AG04449 (cell line): ENCODE results near the gene CDK14.
"Not testable (repeated sequence)": the region's sequence is repeated elsewhere in the genome, so short reads cannot be mapped to it uniquely, and the experiment has no call there.

Experiments
- CTCF ChIA-PET: fragments of 350-600 bp; formaldehyde crosslinking; extraction: SDS; loops from one replicate; lab custom pipeline; 2021; ENCODE audit warnings: antibody characterized with exemption; lab: Yijun Ruan, JAX
- POLR2A ChIA-PET: fragments of 400-600, 350-600 bp; formaldehyde crosslinking; extraction: SDS; loops from one replicate; lab custom pipeline; 2020; ENCODE audit warnings: antibody characterized with exemption, inconsistent platforms; lab: Yijun Ruan, JAX
- DNase-seq: peaks from one replicate; pipeline ENCODE4 v3.0.0-alpha.2; 2010; ENCODE audit warnings: low read depth, low spot score
- H3K4me3 ChIP-seq: 2 replicates; pipeline ENCODE4 v1.5.1; 2011; ENCODE audit warnings: low read depth, mild to moderate bottlenecking, control low read depth, low read length
- TF ChIP-seq, protein P1 (sequence below): IDR thresholded peaks from one replicate; pipeline ENCODE4 v1.5.1; 2011; ENCODE audit warnings: mild to moderate bottlenecking, moderate library complexity, low read length, control low read depth, inconsistent platforms; ENCODE audit not compliant: insufficient read depth; ENCODE audit errors: missing control alignments

CDK14 gene

DNA sequence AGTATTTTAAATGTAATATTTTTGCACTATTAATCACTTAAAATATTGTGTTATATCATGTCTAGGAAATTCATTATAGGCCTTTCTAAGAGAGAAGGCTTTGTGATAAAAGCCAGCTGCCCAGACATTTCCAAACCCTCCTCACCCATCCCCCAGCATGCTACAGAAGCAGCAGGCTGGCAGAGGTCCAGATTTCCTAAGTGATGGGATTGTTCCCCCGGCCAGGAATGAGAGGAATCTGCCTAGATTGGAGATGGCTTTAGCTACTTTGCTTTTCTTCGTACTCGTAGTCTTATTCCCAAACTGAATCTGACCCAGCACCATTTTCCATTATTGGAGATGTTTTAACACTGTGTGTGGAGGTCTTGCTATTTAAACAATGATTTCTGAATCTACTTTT lies 29.4 kb downstream of the CDK14 start:
- POLR2A ChIA-PET, result no interaction called here
- TF ChIP-seq, protein P1, sequence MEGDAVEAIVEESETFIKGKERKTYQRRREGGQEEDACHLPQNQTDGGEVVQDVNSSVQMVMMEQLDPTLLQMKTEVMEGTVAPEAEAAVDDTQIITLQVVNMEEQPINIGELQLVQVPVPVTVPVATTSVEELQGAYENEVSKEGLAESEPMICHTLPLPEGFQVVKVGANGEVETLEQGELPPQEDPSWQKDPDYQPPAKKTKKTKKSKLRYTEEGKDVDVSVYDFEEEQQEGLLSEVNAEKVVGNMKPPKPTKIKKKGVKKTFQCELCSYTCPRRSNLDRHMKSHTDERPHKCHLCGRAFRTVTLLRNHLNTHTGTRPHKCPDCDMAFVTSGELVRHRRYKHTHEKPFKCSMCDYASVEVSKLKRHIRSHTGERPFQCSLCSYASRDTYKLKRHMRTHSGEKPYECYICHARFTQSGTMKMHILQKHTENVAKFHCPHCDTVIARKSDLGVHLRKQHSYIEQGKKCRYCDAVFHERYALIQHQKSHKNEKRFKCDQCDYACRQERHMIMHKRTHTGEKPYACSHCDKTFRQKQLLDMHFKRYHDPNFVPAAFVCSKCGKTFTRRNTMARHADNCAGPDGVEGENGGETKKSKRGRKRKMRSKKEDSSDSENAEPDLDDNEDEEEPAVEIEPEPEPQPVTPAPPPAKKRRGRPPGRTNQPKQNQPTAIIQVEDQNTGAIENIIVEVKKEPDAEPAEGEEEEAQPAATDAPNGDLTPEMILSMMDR, result no peak
- DNase-seq, result no peak
- CTCF ChIA-PET, result interaction anchor here (0.9 to 2.1 kb wide), 5 partner anchors 18 to 409 kb away, joined by 3 to 8 read pairs (median 3); partner anchors contain the start of gene CDK14
- H3K4me3 ChIP-seq, result no peak overlapping the region; the same call in 1 of the 2 replicates

- CTCF ChIA-PET, result interaction anchor here (0.8 to 2.1 kb wide), 5 partner anchors 30 to 408 kb away, joined by 3 to 8 read pairs (median 3); partner anchors contain the start of gene CDK14
- no peak for DNase-seq
- POLR2A ChIA-PET, result no interaction called here
- TF ChIP-seq, protein P1, result no peak
- H3K4me3 ChIP-seq, result no peak overlapping the region; the same call in 1 of the 2 replicates
Measured at GRCh38 chr7:90626013-90626412, 29.9 kb downstream of the CDK14 start.

GRCh38 chr7:90629297-90629918 lies 33.3 kb downstream of the CDK14 start:
- DNase-seq, result no peak
- ChIA-PET CTCF (interaction anchor here (0.6 to 4.3 kb wide), 38 partner anchors 10 to 405 kb away, joined by 3 to 21 read pairs (median 4); partner anchors contain the start of gene CDK14), POLR2A (no interaction called here)
- no peak overlapping the region for H3K4me3 ChIP-seq
- TF ChIP-seq, protein P1, result peak; percentile 61

- TF ChIP-seq, protein P1, result no peak
- no peak for DNase-seq
- CTCF ChIA-PET, result interaction anchor here (0.6 to 4.3 kb wide), 7 partner anchors 10 to 477 kb away, joined by 3 to 15 read pairs (median 3); partner anchors contain the start of gene STEAP1
- no peak overlapping the region for H3K4me3 ChIP-seq
- POLR2A ChIA-PET, result no interaction called here
Measured at GRCh38 chr7:90631502-90631901, 35.4 kb downstream of the CDK14 start.

- POLR2A ChIA-PET, CTCF ChIA-PET, H3K4me3 ChIP-seq, DNase-seq: not testable (repeated sequence)
Measured at GRCh38 chr7:90639683-90640082, 43.6 kb downstream of the CDK14 start.

DNA sequence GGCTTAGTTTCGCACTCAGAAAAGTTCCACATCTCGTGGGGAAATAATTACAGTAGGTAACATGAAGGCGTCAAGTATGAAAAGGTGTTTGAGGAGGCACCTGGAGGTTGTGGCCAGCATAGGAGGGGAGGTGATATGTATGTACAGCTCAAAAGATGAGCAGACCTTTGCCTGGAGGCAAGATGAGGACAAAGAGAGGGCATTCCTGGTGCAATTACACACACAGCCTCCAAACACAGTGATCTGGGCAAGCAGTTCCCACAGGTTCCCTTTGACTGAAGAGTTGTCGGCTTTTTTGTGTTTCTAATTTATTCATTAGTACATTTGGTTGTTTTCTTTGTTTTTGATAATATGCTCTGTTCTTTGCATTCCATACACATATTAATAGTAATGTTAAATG lies 46.9 kb downstream of the CDK14 start:
- no peak overlapping the region for H3K4me3 ChIP-seq
- DNase-seq, result no peak
- POLR2A ChIA-PET, result no interaction called here
- TF ChIP-seq, protein P1, result no peak
- CTCF ChIA-PET, result interaction anchor here (1.5 to 2.4 kb wide), 2 partner anchors 14 to 18 kb away, joined by 3 to 15 read pairs; no protein-coding TSS in a partner anchor

DNA sequence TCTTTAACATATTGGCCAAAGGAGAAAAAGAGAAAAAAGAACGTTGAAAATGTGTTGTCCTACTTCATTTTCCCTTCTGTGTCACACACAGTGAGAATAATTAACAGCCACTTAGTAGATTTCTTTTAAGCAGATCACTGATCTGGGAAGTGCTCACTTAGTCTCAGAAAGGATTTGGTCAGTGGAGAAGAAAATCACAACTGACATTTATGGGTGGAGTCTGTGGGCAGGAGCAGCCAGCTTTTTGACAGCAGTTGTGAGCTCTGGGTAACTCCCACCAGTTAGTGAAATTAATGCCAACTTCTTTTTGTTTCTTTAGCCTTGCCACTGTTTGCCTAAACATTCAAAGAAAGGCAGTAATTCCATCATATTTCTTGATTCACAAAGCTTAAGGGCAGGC lies 49.7 kb downstream of the CDK14 start:
- TF ChIP-seq, protein P1, result no peak
- CTCF ChIA-PET, result interaction anchor here (0.8 to 1.2 kb wide), 2 partner anchors 14 to 17 kb away, joined by 3 to 7 read pairs; no protein-coding TSS in a partner anchor
- no peak overlapping the region for H3K4me3 ChIP-seq
- no peak for DNase-seq
- POLR2A ChIA-PET, result no interaction called here
